Sigmoid colon (tissue), 7 donors: ENCODE measurements around the gene RDH5. TPM values are rescaled to one million over a fixed set of nuclear protein-coding genes. Genes with fewer than 3 reads are reported as not detected.

Experiments
- DNase-seq: peaks from one replicate; pipeline ENCODE4 v3.0.0-alpha.2; 2019
- H3K27ac ChIP-seq, 4 donors: fragments of 200-600 bp; sonication (generic); one replicate each; pipeline ENCODE4 v1.5.1; 2016 to 2019; ENCODE audit warnings: mild to moderate bottlenecking in 1 of 4
- H3K27me3 ChIP-seq, 3 donors: fragments of 200-600 bp; sonication (generic); one replicate each; pipeline ENCODE4 v1.5.1; 2019; ENCODE audit warnings: mild to moderate bottlenecking in 1 of 3
- H3K36me3 ChIP-seq, 4 donors: fragments of 200-600 bp; sonication (generic); one replicate each; pipeline ENCODE4 v1.5.1; 2016 to 2019
- H3K4me1 ChIP-seq, 4 donors: fragments of 200-600 bp; sonication (generic); one replicate each; pipeline ENCODE4 v1.5.1; 2017 to 2019
- H3K4me3 ChIP-seq, 4 donors: fragments of 200-600 bp; sonication (generic); one replicate each; pipeline ENCODE4 v1.5.1; 2017 to 2019; ENCODE audit warnings: mild to moderate bottlenecking in 2 of 4, moderate library complexity in 1 of 4
- H3K9me3 ChIP-seq, 4 donors: fragments of 200-600 bp in 3 of 4; sonication (generic) in 3 of 4; one replicate each; pipeline versions ENCODE4 v1.5.1 to v1.6.1; 2013 to 2019
- CTCF ChIP-seq, 4 experiments: fragments of 450-650 bp in 3 of 4; fragments of 200-600 bp in 1 of 4; IDR thresholded peaks; one replicate each; pipeline ENCODE4 v1.5.1; 2016 to 2019; ENCODE audit warnings: antibody characterized with exemption in 4 of 4, mild to moderate bottlenecking in 3 of 4, moderate library complexity in 2 of 4
- EP300 ChIP-seq, 4 donors: sonication (generic); formaldehyde crosslinking; IDR thresholded peaks; one replicate each; pipeline ENCODE4 v1.6.1; 2017; ENCODE audit warnings: antibody characterized with exemption in 4 of 4
- POLR2A ChIP-seq, 2 donors: fragments of 450-650 bp; IDR thresholded peaks; one replicate each; pipeline ENCODE4 v1.6.1; 2016; ENCODE audit warnings: antibody characterized with exemption in 2 of 2, mild to moderate bottlenecking in 2 of 2, moderate library complexity in 2 of 2
- POLR2AphosphoS5 ChIP-seq, 4 donors: sonication (generic); formaldehyde crosslinking; IDR thresholded peaks; one replicate each; pipeline ENCODE4 v1.6.1; 2017; ENCODE audit warnings: antibody characterized with exemption in 4 of 4
- WGBS, 2 donors: extraction: QIAGEN DNeasy Blood & Tissue Kit; methylation state at CpG; one replicate each; pipeline ENCODE4 v1.1.7; 2013; 5-methylcytosine and 5-hydroxymethylcytosine counted together
- intact Hi-C: fragments of 100-400 bp; cut with DNase I; formaldehyde crosslinking; loops from one replicate; pipeline ENCODE4 v1.15.1; 2023
- polyA plus RNA-seq, 3 donors: library from polyadenylated mRNA; stranded (reverse); fragments of 200-250 nt; gene quantifications; one replicate each; pipeline ENCODE4 v1.2.3, GENCODE V29; 2013
- total RNA-seq, 4 donors: library from RNA; depleted of rRNA; stranded (reverse); fragments of >200 nt; gene quantifications; one replicate each; pipeline ENCODE4 v1.1.0, GENCODE V29; 2016
- donor health status: healthy with polysubstance abuse.
- donor health status: Bipolar disorder and iron deficiency.
- donor health status: healthy.

RDH5 gene
- total and polyA plus RNA-seq, 7 donors = 8.4 to 37.5 (median 30.7) TPM

- Histone ChIP-seq H3K27ac (peak overlapping the region; percentile 94 to 100 (median 98)), H3K4me1 (peaks cover 0 to 75% (median 62%) of the 10 kb centered on the region in 4 donors), H3K4me3 (peak overlapping the region; percentile 75 to 82 (median 78)), H3K9me3 (no peaks in the 10 kb centered on the region), H3K36me3 (peaks cover 0 to 17% (median 6%) of the 10 kb centered on the region in 4 donors), H3K27me3 (no peaks in the 10 kb centered on the region)
- intact Hi-C loops = no loop called here
- WGBS, 2 donors = 84 to 85% methylated on average over 9 of the region's 9 CpGs
- no peak for DNase-seq
- TF ChIP-seq EP300 (IDR thresholded peaks at IDR 0.05) = no peak
- no peak for TF ChIP-seq POLR2A (IDR thresholded peaks at IDR 0.05)
- TF ChIP-seq CTCF (IDR thresholded peaks at IDR 0.05) = no peak
- no peak for TF ChIP-seq POLR2AphosphoS5 (IDR thresholded peaks at IDR 0.05)
These were observed 15.1 kb upstream of the RDH5 start for GRCh38 chr12:55704824-55705718.

GRCh38 chr12:55705782-55706402 is 14.3 kb upstream of the RDH5 start:
- Histone ChIP-seq H3K4me3 (peak overlapping the region; percentile 75 to 82 (median 78)), H3K27me3 (no peaks in the 10 kb centered on the region), H3K4me1 (peaks cover 0 to 75% (median 58%) of the 10 kb centered on the region in 4 donors), H3K9me3 (no peaks in the 10 kb centered on the region), H3K36me3 (peaks cover 0 to 11% (median 2%) of the 10 kb centered on the region in 4 donors), H3K27ac (peak overlapping the region; percentile 94 to 100 (median 98))
- peak; percentile 6 to 49 (median 34) for TF ChIP-seq POLR2AphosphoS5 (IDR thresholded peaks at IDR 0.05)
- no peak for TF ChIP-seq EP300 (IDR thresholded peaks at IDR 0.05)
- TF ChIP-seq POLR2A (IDR thresholded peaks at IDR 0.05) = peak in 1 of 2 donors; percentile 13
- TF ChIP-seq CTCF (IDR thresholded peaks at IDR 0.05) = peak; percentile 54 to 73 (median 64)
- no peak for DNase-seq
- WGBS, 2 donors = 14 to 43% methylated on average over 5 of the region's 5 CpGs
- intact Hi-C loops = no loop called here

GRCh38 chr12:55706568-55707218 is 13.5 kb upstream of the RDH5 start:
- intact Hi-C loops = no loop called here
- peak overlapping the region; percentile 94 to 100 (median 98) for H3K27ac ChIP-seq
- DNase-seq = no peak
- peaks cover 0 to 72% (median 53%) of the 10 kb centered on the region in 4 donors for H3K4me1 ChIP-seq
- no peaks in the 10 kb centered on the region for H3K27me3 ChIP-seq
- H3K4me3 ChIP-seq = peak overlapping the region; percentile 75 to 82 (median 78)
- TF ChIP-seq POLR2A (IDR thresholded peaks at IDR 0.05) = no peak
- no peak for TF ChIP-seq EP300 (IDR thresholded peaks at IDR 0.05)
- peak in 2 of 4 donors; percentile 5 to 18 for TF ChIP-seq POLR2AphosphoS5 (IDR thresholded peaks at IDR 0.05)
- no peaks in the 10 kb centered on the region for H3K9me3 ChIP-seq
- H3K36me3 ChIP-seq = peaks cover 0 to 7% (median 0%) of the 10 kb centered on the region in 4 donors
- WGBS, 2 donors = 79 to 90% methylated on average over 2 of the region's 2 CpGs

- H3K27ac ChIP-seq = peak overlapping the region; percentile 94 to 100 (median 98)
- peaks cover 0 to 72% (median 56%) of the 10 kb centered on the region in 4 donors for H3K4me1 ChIP-seq
- WGBS, 2 donors = 12 to 15% methylated on average over 22 of the region's 22 CpGs
These were observed 12.9 kb upstream of the RDH5 start for GRCh38 chr12:55707219-55707671.

More at GRCh38 chr12:55707219-55707671, 12.9 kb upstream of the RDH5 start:
- TF ChIP-seq POLR2AphosphoS5 (IDR thresholded peaks at IDR 0.05) (no peak), POLR2A (IDR thresholded peaks at IDR 0.05) (no peak), CTCF (IDR thresholded peaks at IDR 0.05) (no peak), EP300 (IDR thresholded peaks at IDR 0.05) (no peak)
- peaks cover 0 to 6% (median 0%) of the 10 kb centered on the region in 4 donors for H3K36me3 ChIP-seq
- DNase-seq = no peak
- no peaks in the 10 kb centered on the region for H3K27me3 ChIP-seq
- intact Hi-C loops = no loop called here
- peak overlapping the region; percentile 75 to 82 (median 78) for H3K4me3 ChIP-seq
- no peaks in the 10 kb centered on the region for H3K9me3 ChIP-seq
